ENCODE results near the gene TMPRSS4. TPM values are rescaled to one million over a fixed set of nuclear protein-coding genes. Genes with fewer than 3 reads are reported as not detected.
A peak's percentile ranks its signal among the peaks of the same experiment; 100 is the strongest.

TMPRSS4 gene
- total RNA-seq, 1 experiment from 2014 or later = 1.5 TPM

- no peaks in the 10 kb centered on the region for H3F3A ChIP-seq (ENCODE audit: low read length, unreplicated experiment)
- no peaks in the 10 kb centered on the region for H3K9me3 ChIP-seq (ENCODE audit: low read length)
- H4K20me1 ChIP-seq (ENCODE audit: low read length) = no peaks in the 10 kb centered on the region
- H2AFZ ChIP-seq (ENCODE audit: low read length) = no peak overlapping the region
- H3K9ac ChIP-seq (ENCODE audit: low read length) = no peak overlapping the region
- peaks cover 11% of the 10 kb centered on the region for H3K4me1 ChIP-seq (ENCODE audit: insufficient read depth, low read length)
- no peaks in the 10 kb centered on the region for H3K79me2 ChIP-seq (ENCODE audit: low read length)
- peaks cover 51% of the 10 kb centered on the region for H3K27me3 ChIP-seq (ENCODE audit: low read length)
- intact Hi-C loops (cut with micrococcal nuclease) = no loop called here
- POLR2A ChIA-PET (ENCODE audit: unreplicated experiment) = no interaction called here
- CTCF ChIA-PET = no interaction called here
- H3K27ac ChIP-seq (ENCODE audit: low read length) = no peak overlapping the region
- no peak overlapping the region for H3K4me3 ChIP-seq (ENCODE audit: low read length)
- no peak for ATAC-seq
- no peaks in the 10 kb centered on the region for H3K9me2 ChIP-seq (replicated peaks; ENCODE audit: low read length)
- BruUV-seq (replicated peaks) = no TSS peak
- no peaks in the 10 kb centered on the region for H3K36me3 ChIP-seq (ENCODE audit: low read depth, low read length)
- H3K4me2 ChIP-seq (ENCODE audit: low read length) = no peak overlapping the region
- no peak for DNase-seq
- TF ChIP-seq, protein P1, sequence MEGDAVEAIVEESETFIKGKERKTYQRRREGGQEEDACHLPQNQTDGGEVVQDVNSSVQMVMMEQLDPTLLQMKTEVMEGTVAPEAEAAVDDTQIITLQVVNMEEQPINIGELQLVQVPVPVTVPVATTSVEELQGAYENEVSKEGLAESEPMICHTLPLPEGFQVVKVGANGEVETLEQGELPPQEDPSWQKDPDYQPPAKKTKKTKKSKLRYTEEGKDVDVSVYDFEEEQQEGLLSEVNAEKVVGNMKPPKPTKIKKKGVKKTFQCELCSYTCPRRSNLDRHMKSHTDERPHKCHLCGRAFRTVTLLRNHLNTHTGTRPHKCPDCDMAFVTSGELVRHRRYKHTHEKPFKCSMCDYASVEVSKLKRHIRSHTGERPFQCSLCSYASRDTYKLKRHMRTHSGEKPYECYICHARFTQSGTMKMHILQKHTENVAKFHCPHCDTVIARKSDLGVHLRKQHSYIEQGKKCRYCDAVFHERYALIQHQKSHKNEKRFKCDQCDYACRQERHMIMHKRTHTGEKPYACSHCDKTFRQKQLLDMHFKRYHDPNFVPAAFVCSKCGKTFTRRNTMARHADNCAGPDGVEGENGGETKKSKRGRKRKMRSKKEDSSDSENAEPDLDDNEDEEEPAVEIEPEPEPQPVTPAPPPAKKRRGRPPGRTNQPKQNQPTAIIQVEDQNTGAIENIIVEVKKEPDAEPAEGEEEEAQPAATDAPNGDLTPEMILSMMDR (conservative IDR thresholded peaks at IDR 0.05; ENCODE audit: low read depth, low read length) = no peak
- TF ChIP-seq EZH2phosphoT487 (IDR thresholded peaks at IDR 0.05; ENCODE audit: borderline replicate concordance, low read length) (no peak), EZH2 (IDR thresholded peaks at IDR 0.05; ENCODE audit: low read length, unreplicated experiment) (no peak)
Observed at GRCh38 chr11:118073554-118073953, 3.3 kb upstream of the TMPRSS4 start.

DNA sequence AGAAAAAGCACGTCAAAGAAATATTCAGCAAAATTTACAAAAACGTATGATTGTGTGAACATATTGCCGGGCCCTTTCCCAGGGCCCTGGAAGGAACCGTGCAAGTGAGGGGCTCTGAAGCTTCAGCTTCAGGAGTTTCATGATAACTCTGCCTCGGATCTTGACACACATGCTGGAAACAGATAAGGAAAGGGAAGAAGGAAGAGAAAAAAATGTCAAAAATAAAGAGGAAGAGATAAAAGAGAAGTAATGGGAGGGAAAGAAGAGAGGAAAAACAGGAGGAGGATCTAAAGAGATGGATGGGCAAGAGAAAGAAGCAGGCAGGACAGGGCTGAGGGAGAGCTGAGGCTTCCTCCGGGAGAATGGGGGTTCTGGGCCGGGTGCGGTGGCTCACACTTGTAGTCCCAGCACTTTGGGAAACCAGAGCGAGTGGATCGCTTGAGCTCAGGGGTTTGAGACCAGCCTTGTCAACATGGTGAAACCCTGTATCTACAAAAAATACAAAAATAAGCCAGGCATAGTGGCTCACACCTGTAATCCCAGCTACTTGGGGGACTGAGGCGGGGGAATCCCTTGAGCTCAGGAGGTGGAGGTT is 2.7 kb upstream of the TMPRSS4 start:
- DNase-seq (no peak), ATAC-seq (no peak)
- ChIA-PET POLR2A (ENCODE audit: unreplicated experiment) (no interaction called here), CTCF (no interaction called here)
- TF ChIP-seq EZH2phosphoT487 (IDR thresholded peaks at IDR 0.05; ENCODE audit: borderline replicate concordance, low read length) (no peak), EZH2 (IDR thresholded peaks at IDR 0.05; ENCODE audit: low read length, unreplicated experiment) (no peak)
- TF ChIP-seq, protein P1 (conservative IDR thresholded peaks at IDR 0.05; ENCODE audit: low read depth, low read length) = no peak
- Histone ChIP-seq H3K9ac (ENCODE audit: low read length) (no peak overlapping the region), H3K9me2 (replicated peaks; ENCODE audit: low read length) (no peaks in the 10 kb centered on the region), H3K36me3 (ENCODE audit: low read depth, low read length) (no peaks in the 10 kb centered on the region), H3K4me1 (ENCODE audit: insufficient read depth, low read length) (peaks cover 11% of the 10 kb centered on the region), H3F3A (ENCODE audit: low read length, unreplicated experiment) (no peaks in the 10 kb centered on the region), H4K20me1 (ENCODE audit: low read length) (no peaks in the 10 kb centered on the region), H3K27ac (ENCODE audit: low read length) (no peak overlapping the region), H3K4me2 (ENCODE audit: low read length) (no peak overlapping the region), H3K9me3 (ENCODE audit: low read length) (no peaks in the 10 kb centered on the region), H3K79me2 (ENCODE audit: low read length) (no peaks in the 10 kb centered on the region), H2AFZ (ENCODE audit: low read length) (no peak overlapping the region), H3K27me3 (ENCODE audit: low read length) (peaks cover 53% of the 10 kb centered on the region), H3K4me3 (ENCODE audit: low read length) (no peak overlapping the region)
- intact Hi-C loops (cut with micrococcal nuclease) = no loop called here
- no TSS peak for BruUV-seq (replicated peaks)

DNA sequence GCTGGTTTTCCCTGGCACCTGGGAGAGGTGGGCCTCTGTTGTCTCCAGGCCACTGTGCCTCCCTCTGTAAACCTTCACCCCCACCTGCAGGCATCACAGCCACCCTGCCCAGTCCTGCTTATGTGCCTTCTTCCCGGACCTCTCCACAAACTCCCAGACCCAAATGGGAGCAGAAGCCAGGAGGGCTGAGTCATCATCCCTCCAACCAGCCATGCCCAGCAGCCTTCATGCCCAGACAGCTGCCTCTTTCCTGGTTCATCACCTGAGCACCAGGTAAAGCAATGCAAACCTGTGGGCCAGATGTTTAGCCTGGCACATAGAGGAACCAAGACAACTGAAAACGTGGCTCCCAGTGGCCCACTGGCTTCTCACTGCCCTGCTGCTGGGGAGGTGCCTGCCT is 2.1 kb upstream of the TMPRSS4 start:
- CTCF ChIA-PET = no interaction called here
- H3K27ac ChIP-seq (ENCODE audit: low read length) = no peak overlapping the region
- TF ChIP-seq EZH2 (IDR thresholded peaks at IDR 0.05; ENCODE audit: low read length, unreplicated experiment) (no peak), EZH2phosphoT487 (IDR thresholded peaks at IDR 0.05; ENCODE audit: borderline replicate concordance, low read length) (no peak)
- TF ChIP-seq, protein P1 (conservative IDR thresholded peaks at IDR 0.05; ENCODE audit: low read depth, low read length) = no peak
- no peaks in the 10 kb centered on the region for H3K79me2 ChIP-seq (ENCODE audit: low read length)
- ATAC-seq (no peak; the same call in 1 of the 2 replicates), DNase-seq (peak; percentile 61)
- BruUV-seq (replicated peaks) = no TSS peak
- H4K20me1 ChIP-seq (ENCODE audit: low read length) = no peaks in the 10 kb centered on the region
- no peak overlapping the region for H3K4me2 ChIP-seq (ENCODE audit: low read length)
- intact Hi-C loops (cut with micrococcal nuclease) = no loop called here
- H3K27me3 ChIP-seq (ENCODE audit: low read length) = peaks cover 58% of the 10 kb centered on the region
- H3K4me3 ChIP-seq (ENCODE audit: low read length) = no peak overlapping the region
- no peak overlapping the region for H2AFZ ChIP-seq (ENCODE audit: low read length)
- peaks cover 11% of the 10 kb centered on the region for H3K4me1 ChIP-seq (ENCODE audit: insufficient read depth, low read length)
- H3K9me3 ChIP-seq (ENCODE audit: low read length) = no peaks in the 10 kb centered on the region
- no peaks in the 10 kb centered on the region for H3F3A ChIP-seq (ENCODE audit: low read length, unreplicated experiment)
- H3K9ac ChIP-seq (ENCODE audit: low read length) = no peak overlapping the region
- H3K36me3 ChIP-seq (ENCODE audit: low read depth, low read length) = no peaks in the 10 kb centered on the region
- POLR2A ChIA-PET (ENCODE audit: unreplicated experiment) = no interaction called here
- H3K9me2 ChIP-seq (replicated peaks; ENCODE audit: low read length) = no peaks in the 10 kb centered on the region

Measured in PC-3 (cell line).